Fibroblast of lung (primary cell): ENCODE data around the gene TCF23. TPM values are rescaled to one million over a fixed set of nuclear protein-coding genes. Genes with fewer than 3 reads are reported as not detected.
"Not testable (repeated sequence)": the region's sequence is repeated elsewhere in the genome, so short reads cannot be mapped to it uniquely, and the experiment has no call there.

ENCODE experiments used
- DNase-seq, 2 donors: peaks; one replicate each; pipeline versions ENCODE4 v3.0.0 to v3.0.0-alpha.2; 2010; ENCODE audit warnings: low read depth in 2 of 2
- H2AFZ ChIP-seq: 2 replicates; pipeline ENCODE4 v1.5.1; 2012; ENCODE audit warnings: low read length, control low read depth, inconsistent platforms
- H3K27ac ChIP-seq: 2 replicates; pipeline ENCODE4 v1.5.1; 2011; ENCODE audit warnings: low read length, control low read depth; ENCODE audit not compliant: insufficient read depth
- H3K27me3 ChIP-seq: 2 replicates; pipeline ENCODE4 v1.5.1; 2011; ENCODE audit warnings: mild to moderate bottlenecking, low read length; ENCODE audit not compliant: control insufficient read depth, insufficient read depth
- H3K36me3 ChIP-seq: 2 replicates; pipeline ENCODE4 v1.5.1; 2011; ENCODE audit warnings: low read length; ENCODE audit not compliant: control insufficient read depth, insufficient read depth
- H3K4me1 ChIP-seq: 2 replicates; pipeline ENCODE4 v1.5.1; 2011; ENCODE audit warnings: low read length; ENCODE audit not compliant: control insufficient read depth, insufficient read depth; ENCODE audit errors: extremely low read depth
- H3K4me2 ChIP-seq: 2 replicates; pipeline ENCODE4 v1.5.1; 2011; ENCODE audit warnings: low read length, control low read depth; ENCODE audit not compliant: insufficient read depth; ENCODE audit errors: extremely low read depth
- H3K4me3 ChIP-seq, 4 experiments: fragments of 200-600 bp in 1 of 4; sonication (generic) in 1 of 4; replicated peaks in 1 of 4; 2 replicates each; pipeline ENCODE4 v1.5.1; 2011 to 2016; ENCODE audit warnings: low read length in 4 of 4, low read depth in 3 of 4, mild to moderate bottlenecking in 3 of 4, control low read depth in 2 of 4, inconsistent platforms in 1 of 4, mixed read lengths in 1 of 4; ENCODE audit not compliant: insufficient read depth in 1 of 4; ENCODE audit errors: control extremely low read depth in 1 of 4
- H3K79me2 ChIP-seq: 2 replicates; pipeline ENCODE4 v1.5.1; 2012; ENCODE audit warnings: mild to moderate bottlenecking, low read length, inconsistent platforms; ENCODE audit not compliant: control insufficient read depth, insufficient read depth
- H3K9ac ChIP-seq: 2 replicates; pipeline ENCODE4 v1.5.1; 2011; ENCODE audit warnings: mild to moderate bottlenecking, low read length, control low read depth; ENCODE audit not compliant: insufficient read depth
- H3K9me3 ChIP-seq: 2 replicates; pipeline ENCODE4 v1.5.1; 2012; ENCODE audit warnings: low read depth, low read length; ENCODE audit not compliant: control insufficient read depth, insufficient read depth
- H4K20me1 ChIP-seq: 2 replicates; pipeline ENCODE4 v1.5.1; 2011; ENCODE audit warnings: low read length; ENCODE audit not compliant: control insufficient read depth, insufficient read depth; ENCODE audit errors: extremely low read depth
- EZH2 ChIP-seq: IDR thresholded peaks from 2 replicates; pipeline ENCODE4 v1.5.1; 2012; ENCODE audit warnings: low read length, control low read depth, mild to moderate bottlenecking; ENCODE audit errors: missing control alignments
- polyA plus RNA-seq, 2 donors: library from polyadenylated mRNA; depleted of rRNA in 1 of 2; stranded (reverse) in 1 of 2; unstranded in 1 of 2; fragments of >200 nt; gene quantifications; 2 replicates each; pipeline ENCODE4 v1.2.1, GENCODE V29; 2011 to 2012; ENCODE audit warnings: missing spikeins in 1 of 2
- total RNA-seq: library from RNA; depleted of rRNA; stranded (reverse); fragments of >200 nt; gene quantifications from 2 replicates; pipeline ENCODE4 v1.2.1, GENCODE V29; 2014
- TF ChIP-seq, protein P1 (sequence below), 2 donors: IDR thresholded peaks in 1 of 2; conservative IDR thresholded peaks in 1 of 2; 1 replicate in 1 of 2; 2 replicates in 1 of 2; pipeline ENCODE4 v1.5.1; 2011 to 2012; ENCODE audit warnings: low read length in 2 of 2, control low read depth in 1 of 2, inconsistent platforms in 1 of 2, low read depth in 1 of 2, mild to moderate bottlenecking in 1 of 2

The TCF23 gene
- total and polyA plus RNA-seq, 2 donors (not counting 1 experiment from before 2014, with no cell fraction given), result not detected

DNA sequence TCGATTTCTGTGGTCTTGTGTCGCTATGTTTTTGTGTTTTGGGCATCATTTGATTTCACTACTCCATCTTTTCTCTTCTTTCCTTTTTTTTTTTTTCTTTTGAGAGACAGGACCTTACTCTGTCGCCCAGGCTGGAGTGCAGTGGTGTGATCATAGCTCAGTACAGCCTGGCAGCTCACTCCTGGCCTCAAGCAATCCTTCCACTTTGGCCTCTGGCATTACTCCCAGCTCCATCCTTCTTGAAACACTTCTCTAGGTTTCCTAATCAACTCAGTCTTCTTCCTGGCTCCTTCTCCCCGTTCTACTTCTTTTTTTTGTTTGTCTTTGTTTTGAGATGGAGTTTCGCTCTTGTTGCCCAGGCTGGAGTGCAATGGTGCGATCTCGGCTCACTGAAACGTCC is 26.5 kb downstream of the TCF23 start:
- peak in 1 of 2 donors; percentile 49 for DNase-seq
- no peaks in the 10 kb centered on the region for H3K4me1 ChIP-seq
- no peaks in the 10 kb centered on the region for H3K79me2 ChIP-seq
- no peak for TF ChIP-seq EZH2
- TF ChIP-seq, protein P1, sequence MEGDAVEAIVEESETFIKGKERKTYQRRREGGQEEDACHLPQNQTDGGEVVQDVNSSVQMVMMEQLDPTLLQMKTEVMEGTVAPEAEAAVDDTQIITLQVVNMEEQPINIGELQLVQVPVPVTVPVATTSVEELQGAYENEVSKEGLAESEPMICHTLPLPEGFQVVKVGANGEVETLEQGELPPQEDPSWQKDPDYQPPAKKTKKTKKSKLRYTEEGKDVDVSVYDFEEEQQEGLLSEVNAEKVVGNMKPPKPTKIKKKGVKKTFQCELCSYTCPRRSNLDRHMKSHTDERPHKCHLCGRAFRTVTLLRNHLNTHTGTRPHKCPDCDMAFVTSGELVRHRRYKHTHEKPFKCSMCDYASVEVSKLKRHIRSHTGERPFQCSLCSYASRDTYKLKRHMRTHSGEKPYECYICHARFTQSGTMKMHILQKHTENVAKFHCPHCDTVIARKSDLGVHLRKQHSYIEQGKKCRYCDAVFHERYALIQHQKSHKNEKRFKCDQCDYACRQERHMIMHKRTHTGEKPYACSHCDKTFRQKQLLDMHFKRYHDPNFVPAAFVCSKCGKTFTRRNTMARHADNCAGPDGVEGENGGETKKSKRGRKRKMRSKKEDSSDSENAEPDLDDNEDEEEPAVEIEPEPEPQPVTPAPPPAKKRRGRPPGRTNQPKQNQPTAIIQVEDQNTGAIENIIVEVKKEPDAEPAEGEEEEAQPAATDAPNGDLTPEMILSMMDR (conservative IDR thresholded peaks at IDR 0.05 in 1 of 2, IDR thresholded peaks at IDR 0.05 in 1 of 2; ENCODE audit: low read depth in 1 of 2, low read length in 2 of 2), result no peak
- H2AFZ ChIP-seq, result no peak overlapping the region
- no peak overlapping the region for H3K9ac ChIP-seq
- H3K27ac ChIP-seq, result no peak overlapping the region
- no peaks in the 10 kb centered on the region for H3K9me3 ChIP-seq
- no peak overlapping the region for H3K4me2 ChIP-seq
- no peaks in the 10 kb centered on the region for H3K36me3 ChIP-seq
- H4K20me1 ChIP-seq, result no peaks in the 10 kb centered on the region
- peaks cover 12% of the 10 kb centered on the region for H3K27me3 ChIP-seq
- H3K4me3 ChIP-seq, result no peak overlapping the region

DNA sequence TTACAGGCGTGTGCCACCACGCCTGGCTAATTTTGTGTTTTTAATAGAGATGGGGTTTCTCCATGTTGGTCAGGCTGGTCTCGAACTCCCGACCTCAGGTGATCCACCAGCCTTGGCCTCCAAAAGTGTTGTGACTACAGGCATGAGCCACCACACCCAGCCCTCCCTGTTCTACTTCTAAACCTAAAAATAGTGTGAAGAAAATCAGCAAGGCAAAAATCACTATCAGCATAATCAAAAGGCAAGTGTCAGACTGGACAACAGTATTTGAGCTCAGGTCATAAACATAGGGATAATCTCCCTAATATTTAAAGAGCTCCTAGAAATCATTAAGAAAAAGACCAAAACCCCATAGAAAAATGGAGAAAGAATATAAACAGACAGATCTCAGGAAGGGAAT is 27.0 kb downstream of the TCF23 start:
- not testable (repeated sequence) for DNase-seq, H3K27me3 ChIP-seq, H3K36me3 ChIP-seq, H3K4me2 ChIP-seq, H2AFZ ChIP-seq, H4K20me1 ChIP-seq, H3K4me3 ChIP-seq, H3K27ac ChIP-seq, H3K9ac ChIP-seq, H3K79me2 ChIP-seq, H3K9me3 ChIP-seq, H3K4me1 ChIP-seq

DNA sequence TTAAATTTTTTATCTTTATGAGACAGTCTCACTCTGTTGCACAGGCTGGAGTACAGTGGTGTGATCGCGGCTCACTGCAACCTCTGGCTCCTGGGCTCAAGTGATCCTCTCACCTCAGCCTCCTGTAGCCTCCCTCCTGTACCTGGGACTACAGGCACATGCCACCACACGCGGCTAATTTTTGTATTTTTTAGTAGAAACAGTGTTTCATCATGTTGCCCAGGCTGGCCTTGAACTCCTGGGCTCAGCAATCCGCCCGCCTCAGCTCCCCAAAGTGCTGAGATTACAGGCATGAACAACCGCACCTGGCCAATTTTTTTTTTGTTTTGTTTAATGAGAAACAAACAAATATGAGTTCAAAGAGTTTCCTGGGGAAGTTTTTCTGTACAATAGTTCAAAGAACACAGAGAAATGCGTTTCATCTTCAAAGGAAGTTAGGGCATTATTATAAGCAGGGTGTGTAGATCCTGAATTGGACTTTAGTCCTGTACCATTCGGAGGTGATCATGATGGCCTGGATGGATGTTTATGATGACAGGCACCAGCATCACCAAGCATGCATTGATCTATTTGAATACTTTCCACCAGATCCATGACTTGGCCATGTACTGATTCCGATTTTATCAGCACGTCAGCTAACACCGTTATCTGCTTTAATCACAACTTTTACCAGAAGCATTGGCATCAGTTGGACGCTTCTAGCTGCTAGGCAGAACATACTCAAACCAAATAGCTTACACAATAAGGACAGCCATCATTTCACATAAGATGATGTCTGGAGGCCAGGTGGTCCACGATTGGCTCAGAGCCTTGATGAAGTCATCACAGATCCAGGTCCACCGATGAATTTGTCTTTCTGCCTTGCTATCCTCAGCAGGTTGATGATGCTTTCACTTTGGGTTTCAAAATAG is 28.9 kb downstream of the TCF23 start:
- H3K27ac ChIP-seq, result no peak overlapping the region
- no peak overlapping the region for H3K9ac ChIP-seq
- H3K4me3 ChIP-seq, result no peak overlapping the region
- no peaks in the 10 kb centered on the region for H3K79me2 ChIP-seq
- no peaks in the 10 kb centered on the region for H3K36me3 ChIP-seq
- H2AFZ ChIP-seq, result no peak overlapping the region
- peaks cover 9% of the 10 kb centered on the region for H3K27me3 ChIP-seq
- H4K20me1 ChIP-seq, result no peaks in the 10 kb centered on the region
- peaks cover 2% of the 10 kb centered on the region for H3K4me1 ChIP-seq
- no peak for TF ChIP-seq EZH2
- TF ChIP-seq, protein P1 (conservative IDR thresholded peaks at IDR 0.05 in 1 of 2, IDR thresholded peaks at IDR 0.05 in 1 of 2; ENCODE audit: low read depth in 1 of 2, low read length in 2 of 2), result no peak
- no peak for DNase-seq
- H3K4me2 ChIP-seq, result no peak overlapping the region
- H3K9me3 ChIP-seq, result no peaks in the 10 kb centered on the region
